Ascending aorta (tissue), 2 donors: Measurements from ENCODE around the gene GPR153. TPM values are rescaled to one million over a fixed set of nuclear protein-coding genes. Genes with fewer than 3 reads are reported as not detected.

ENCODE experiments used
- DNase-seq, 2 donors: peaks; one replicate each; pipeline ENCODE4 v3.0.0-alpha.2; 2019; ENCODE audit warnings: low spot score in 2 of 2
- H3K27ac ChIP-seq, 2 donors: fragments of 200-600 bp; sonication (generic); one replicate each; pipeline ENCODE4 v1.5.1; 2016 to 2017; ENCODE audit warnings: mild to moderate bottlenecking in 1 of 2
- H3K27me3 ChIP-seq: fragments of 200-600 bp; sonication (generic); one replicate; pipeline ENCODE4 v1.5.1; 2017
- H3K36me3 ChIP-seq, 2 donors: fragments of 200-600 bp; sonication (generic); one replicate each; pipeline ENCODE4 v1.5.1; 2016
- H3K4me1 ChIP-seq, 2 donors: fragments of 200-600 bp; sonication (generic); one replicate each; pipeline ENCODE4 v1.5.1; 2016 to 2017; ENCODE audit warnings: mild to moderate bottlenecking in 1 of 2
- H3K4me3 ChIP-seq, 2 donors: fragments of 200-600 bp; sonication (generic); one replicate each; pipeline ENCODE4 v1.5.1; 2016 to 2017; ENCODE audit warnings: mild to moderate bottlenecking in 1 of 2
- H3K9me3 ChIP-seq, 2 donors: fragments of 200-600 bp; sonication (generic); one replicate each; pipeline ENCODE4 v1.5.1; 2016
- CTCF ChIP-seq, 3 experiments: fragments of 200-600 bp in 2 of 3; fragments of 450-650 bp in 1 of 3; sonication (generic) in 2 of 3; IDR thresholded peaks; one replicate each; pipeline ENCODE4 v1.5.1; 2016 to 2019; ENCODE audit warnings: antibody characterized with exemption in 3 of 3, mild to moderate bottlenecking in 1 of 3, moderate library complexity in 1 of 3
- intact Hi-C: fragments of 100-400 bp; cut with DNase I; formaldehyde crosslinking; loops from one replicate; pipeline ENCODE4 v1.15.1; 2023
- total RNA-seq: library from RNA; depleted of rRNA; stranded (reverse); fragments of >200 nt; gene quantifications from one replicate; pipeline ENCODE4 v1.1.0, GENCODE V29; 2016

The GPR153 gene
- total RNA-seq, 1 donor from 2014 or later, result 24.3 TPM

GRCh38 chr1:6246497-6247467, 14.1 kb downstream of the GPR153 start:
- Histone ChIP-seq H3K4me1 (peaks cover 2 to 11% of the 10 kb centered on the region in 2 donors), H3K9me3 (no peaks in the 10 kb centered on the region), H3K27ac (no peak overlapping the region), H3K4me3 (no peak overlapping the region), H3K36me3 (no peaks in the 10 kb centered on the region), H3K27me3 (peaks cover 44% of the 10 kb centered on the region)
- intact Hi-C loops, result loop anchor here (1.0 to 5.0 kb wide), 5 partner anchors 97 to 194 kb away; no protein-coding TSS in a partner anchor
- peak in 1 of 2 donors; percentile 82 for DNase-seq
- TF ChIP-seq CTCF (IDR thresholded peaks at IDR 0.05), result peak; percentile 92 to 97 (median 94)

- intact Hi-C loops, result loop anchor here (1.0 to 5.0 kb wide), 5 partner anchors 97 to 194 kb away; no protein-coding TSS in a partner anchor
- TF ChIP-seq CTCF (IDR thresholded peaks at IDR 0.05), result no peak
- peak in 1 of 2 donors; percentile 59 for DNase-seq
- H3K9me3 ChIP-seq, result no peaks in the 10 kb centered on the region
- peaks cover 52% of the 10 kb centered on the region for H3K27me3 ChIP-seq
- no peaks in the 10 kb centered on the region for H3K36me3 ChIP-seq
- H3K27ac ChIP-seq, result no peak overlapping the region
- H3K4me3 ChIP-seq, result no peak overlapping the region
- H3K4me1 ChIP-seq, result peaks cover 2 to 12% of the 10 kb centered on the region in 2 donors
These were observed 14.9 kb downstream of the GPR153 start for GRCh38 chr1:6245869-6246496.

GRCh38 chr1:6245086-6245868, 15.6 kb downstream of the GPR153 start:
- Histone ChIP-seq H3K27me3 (peaks cover 49% of the 10 kb centered on the region), H3K9me3 (no peaks in the 10 kb centered on the region), H3K36me3 (no peaks in the 10 kb centered on the region), H3K4me1 (peaks cover 2 to 12% of the 10 kb centered on the region in 2 donors), H3K4me3 (no peak overlapping the region), H3K27ac (no peak overlapping the region)
- peak; percentile 84 to 91 (median 88) for TF ChIP-seq CTCF (IDR thresholded peaks at IDR 0.05)
- DNase-seq, result peak in 1 of 2 donors; percentile 83
- intact Hi-C loops, result loop anchor here (5.0 kb wide), 2 partner anchors 117 to 193 kb away; no protein-coding TSS in a partner anchor

- peaks cover 45% of the 10 kb centered on the region for H3K27me3 ChIP-seq
These were observed 16.4 kb downstream of the GPR153 start for GRCh38 chr1:6244401-6245049.

More at GRCh38 chr1:6244401-6245049, 16.4 kb downstream of the GPR153 start:
- TF ChIP-seq CTCF (IDR thresholded peaks at IDR 0.05), result no peak
- intact Hi-C loops, result loop anchor here (5.0 kb wide), 2 partner anchors 118 to 192 kb away; no protein-coding TSS in a partner anchor
- peaks cover 2 to 12% of the 10 kb centered on the region in 2 donors for H3K4me1 ChIP-seq
- H3K4me3 ChIP-seq, result no peak overlapping the region
- no peaks in the 10 kb centered on the region for H3K36me3 ChIP-seq
- H3K9me3 ChIP-seq, result no peaks in the 10 kb centered on the region
- H3K27ac ChIP-seq, result no peak overlapping the region
- no peak for DNase-seq
